K562 (cell line): ENCODE results near the gene WFDC9. TPM values are rescaled to one million over a fixed set of nuclear protein-coding genes. Genes with fewer than 3 reads are reported as not detected.

ENCODE experiments used
- ARID2 ChIP-seq: fragments of 450-650 bp; IDR thresholded peaks from 2 replicates; pipeline ENCODE4 v1.6.1; 2017; ENCODE audit warnings: antibody characterized with exemption, mild to moderate bottlenecking
- ARNT ChIP-seq, 2 experiments: fragments of 450-650 bp; IDR thresholded peaks; 2 replicates each; pipeline ENCODE4 v1.6.1; 2016; ENCODE audit warnings: mild to moderate bottlenecking in 1 of 2
- ELF1 ChIP-seq: fragments of 200-800 bp; sonication (Bioruptor generic); IDR thresholded peaks from 2 replicates; pipeline ENCODE4 v1.6.1; 2016; ENCODE audit warnings: missing genetic modification characterization, missing compliant biosample characterization
- FOXK2 ChIP-seq, 2 experiments: fragments of 450-650 bp; IDR thresholded peaks in 1 of 2; conservative IDR thresholded peaks in 1 of 2; 2 replicates each; pipeline ENCODE4 v1.6.1; 2016; ENCODE audit warnings: low read depth in 2 of 2, mild to moderate bottlenecking in 1 of 2
- MCM7 ChIP-seq, 2 experiments: fragments of 450-650 bp; IDR thresholded peaks; 2 replicates each; pipeline ENCODE4 v1.6.1; 2016 to 2018
- MECOM ChIP-seq: fragments of 250-450 bp; sonication (Bioruptor Pico); IDR thresholded peaks from 2 replicates; pipeline ENCODE4 v1.8.0; 2022; ENCODE audit warnings: inconsistent platforms
- SLC30A9 ChIP-seq: fragments of 250-450 bp; sonication (Bioruptor Pico); IDR thresholded peaks from 2 replicates; pipeline ENCODE4 v1.8.0; 2022; ENCODE audit warnings: mild to moderate bottlenecking, moderate library complexity
- SMARCB1 ChIP-seq: IDR thresholded peaks from 2 replicates; pipeline ENCODE4 v1.6.1; 2011; ENCODE audit warnings: improper control_type of control experiment, low read depth; ENCODE audit not compliant: insufficient read length
- SMARCE1 ChIP-seq: fragments of 450-650 bp; IDR thresholded peaks from 2 replicates; pipeline ENCODE4 v1.7.1; 2016; ENCODE audit warnings: mild to moderate bottlenecking
- ZNF263 ChIP-seq: sonication (generic); formaldehyde crosslinking; IDR thresholded peaks from 2 replicates; pipeline ENCODE4 v1.8.0; 2022; ENCODE audit warnings: mild to moderate bottlenecking, missing genetic modification reagents, borderline replicate concordance
- ZNF384 ChIP-seq: IDR thresholded peaks from 2 replicates; pipeline ENCODE4 v1.6.1; 2012; ENCODE audit warnings: low read depth, low read length, improper control_type of control experiment
- ZNF75A ChIP-seq: fragments of 450-650 bp; formaldehyde crosslinking; IDR thresholded peaks from 2 replicates; pipeline ENCODE4 v1.4.0; 2020; ENCODE audit warnings: mild to moderate bottlenecking
- polyA plus RNA-seq, 8 experiments: library from polyadenylated mRNA; depleted of rRNA in 4 of 8; stranded (reverse) in 5 of 8; unstranded in 3 of 8; fragments of >200 nt; fragmentation: Nextera tagmentation in 2 of 8; fragmentation: Illumina TruSeq in 1 of 8; extraction: Ambion mirVana in 2 of 8; extraction: Trizol in 1 of 8; gene quantifications; 2 replicates each; pipeline versions ENCODE4 v1.2.1 to v1.2.3, GENCODE V29; 2011 to 2014; ENCODE audit warnings: inconsistent platforms in 1 of 8, missing spikeins in 1 of 8
- total RNA-seq, 7 experiments: library from RNA; depleted of rRNA in 6 of 7; stranded (reverse); fragments of >200 nt in 6 of 7; fragmentation: Illumina TruSeq in 2 of 7; extraction: Trizol in 2 of 7; gene quantifications; 2 replicates each; pipeline versions ENCODE4 v1.2.1 to v1.2.3, GENCODE V29; 2011 to 2021; ENCODE audit warnings: low replicate concordance in 1 of 7
- TF ChIP-seq, protein P1 (sequence below), 3 experiments: fragments of 200-800 bp in 1 of 3; sonication (Bioruptor generic) in 1 of 3; sonication (generic) in 1 of 3; formaldehyde crosslinking in 1 of 3; IDR thresholded peaks; 2 replicates each; pipeline versions ENCODE4 v1.6.1 to v1.8.0; 2016 to 2022; ENCODE audit warnings: mild to moderate bottlenecking in 2 of 3, missing compliant biosample characterization in 2 of 3, missing genetic modification characterization in 2 of 3, missing genetic modification reagents in 1 of 3
- TF ChIP-seq, protein P2 (sequence below): fragments of 450-650 bp; IDR thresholded peaks from 2 replicates; pipeline ENCODE4 v1.6.1; 2016; ENCODE audit warnings: low read depth

WFDC9 gene
- total and polyA plus RNA-seq, 9 of the 15 experiments (the other 6 are each of a cell fraction or from before 2014, with no cell fraction given) = not detected

DNA sequence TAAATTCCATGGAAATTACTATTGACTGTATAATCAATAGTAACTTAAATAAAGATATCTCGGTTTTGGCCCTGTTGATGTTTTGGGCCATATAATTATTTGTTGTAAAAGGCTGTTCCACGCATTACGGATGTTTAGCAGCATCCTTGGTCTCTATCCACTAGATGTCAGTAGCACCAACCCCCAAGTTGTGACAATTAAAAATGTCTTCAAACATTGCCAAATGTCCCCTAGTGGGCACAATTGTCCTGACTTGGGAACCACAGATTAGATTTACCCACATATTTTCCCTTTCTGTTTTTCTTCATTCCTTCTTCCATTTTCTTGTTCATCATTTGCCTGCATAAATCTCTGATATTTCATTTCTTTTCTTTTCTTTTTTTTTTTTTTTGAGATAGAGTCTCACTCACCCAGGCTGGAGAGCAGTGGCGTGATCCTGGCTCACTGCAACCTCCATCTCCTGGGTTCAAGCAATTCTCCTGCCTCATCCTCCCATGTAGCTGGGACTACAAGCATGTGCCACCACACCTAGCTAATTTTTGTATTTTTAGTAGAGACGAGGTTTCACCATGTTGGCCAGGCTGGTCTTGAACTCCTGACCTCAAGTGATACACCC, 38.4 kb downstream of the WFDC9 start (continued):
- TF ChIP-seq ARNT (IDR thresholded peaks at IDR 0.05) (0 out of 4 replicates have a peak, but pooled peaks of 1 of the 2 experiments have one; percentile 25), ELF1 (no peak), SMARCB1 (no peak), ZNF263 (CRISPR knock-in tag) (no peak), MECOM (CRISPR knock-in tag) (no peak), ZNF384 (no peak), MCM7 (IDR thresholded peaks at IDR 0.05) (no peak), ARID2 (0 out of 2 replicates have a peak, but pooled peaks have one; percentile 60), SLC30A9 (CRISPR knock-in tag) (no peak), SMARCE1 (no peak), ZNF75A (no peak), FOXK2 (conservative IDR thresholded peaks at IDR 0.05 in 1 of 2, IDR thresholded peaks at IDR 0.05 in 1 of 2; ENCODE audit: low read depth in 2 of 2) (peak in 1 of 2 experiments; percentile 21; a peak in 1 of 4 replicates)
- TF ChIP-seq, protein P1, sequence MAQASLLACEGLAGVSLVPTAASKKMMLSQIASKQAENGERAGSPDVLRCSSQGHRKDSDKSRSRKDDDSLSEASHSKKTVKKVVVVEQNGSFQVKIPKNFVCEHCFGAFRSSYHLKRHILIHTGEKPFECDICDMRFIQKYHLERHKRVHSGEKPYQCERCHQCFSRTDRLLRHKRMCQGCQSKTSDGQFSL (CRISPR knock-in tag; IDR thresholded peaks at IDR 0.05) = no peak
- TF ChIP-seq, protein P1 (tag; IDR thresholded peaks at IDR 0.05) = no peak
- TF ChIP-seq, protein P2, sequence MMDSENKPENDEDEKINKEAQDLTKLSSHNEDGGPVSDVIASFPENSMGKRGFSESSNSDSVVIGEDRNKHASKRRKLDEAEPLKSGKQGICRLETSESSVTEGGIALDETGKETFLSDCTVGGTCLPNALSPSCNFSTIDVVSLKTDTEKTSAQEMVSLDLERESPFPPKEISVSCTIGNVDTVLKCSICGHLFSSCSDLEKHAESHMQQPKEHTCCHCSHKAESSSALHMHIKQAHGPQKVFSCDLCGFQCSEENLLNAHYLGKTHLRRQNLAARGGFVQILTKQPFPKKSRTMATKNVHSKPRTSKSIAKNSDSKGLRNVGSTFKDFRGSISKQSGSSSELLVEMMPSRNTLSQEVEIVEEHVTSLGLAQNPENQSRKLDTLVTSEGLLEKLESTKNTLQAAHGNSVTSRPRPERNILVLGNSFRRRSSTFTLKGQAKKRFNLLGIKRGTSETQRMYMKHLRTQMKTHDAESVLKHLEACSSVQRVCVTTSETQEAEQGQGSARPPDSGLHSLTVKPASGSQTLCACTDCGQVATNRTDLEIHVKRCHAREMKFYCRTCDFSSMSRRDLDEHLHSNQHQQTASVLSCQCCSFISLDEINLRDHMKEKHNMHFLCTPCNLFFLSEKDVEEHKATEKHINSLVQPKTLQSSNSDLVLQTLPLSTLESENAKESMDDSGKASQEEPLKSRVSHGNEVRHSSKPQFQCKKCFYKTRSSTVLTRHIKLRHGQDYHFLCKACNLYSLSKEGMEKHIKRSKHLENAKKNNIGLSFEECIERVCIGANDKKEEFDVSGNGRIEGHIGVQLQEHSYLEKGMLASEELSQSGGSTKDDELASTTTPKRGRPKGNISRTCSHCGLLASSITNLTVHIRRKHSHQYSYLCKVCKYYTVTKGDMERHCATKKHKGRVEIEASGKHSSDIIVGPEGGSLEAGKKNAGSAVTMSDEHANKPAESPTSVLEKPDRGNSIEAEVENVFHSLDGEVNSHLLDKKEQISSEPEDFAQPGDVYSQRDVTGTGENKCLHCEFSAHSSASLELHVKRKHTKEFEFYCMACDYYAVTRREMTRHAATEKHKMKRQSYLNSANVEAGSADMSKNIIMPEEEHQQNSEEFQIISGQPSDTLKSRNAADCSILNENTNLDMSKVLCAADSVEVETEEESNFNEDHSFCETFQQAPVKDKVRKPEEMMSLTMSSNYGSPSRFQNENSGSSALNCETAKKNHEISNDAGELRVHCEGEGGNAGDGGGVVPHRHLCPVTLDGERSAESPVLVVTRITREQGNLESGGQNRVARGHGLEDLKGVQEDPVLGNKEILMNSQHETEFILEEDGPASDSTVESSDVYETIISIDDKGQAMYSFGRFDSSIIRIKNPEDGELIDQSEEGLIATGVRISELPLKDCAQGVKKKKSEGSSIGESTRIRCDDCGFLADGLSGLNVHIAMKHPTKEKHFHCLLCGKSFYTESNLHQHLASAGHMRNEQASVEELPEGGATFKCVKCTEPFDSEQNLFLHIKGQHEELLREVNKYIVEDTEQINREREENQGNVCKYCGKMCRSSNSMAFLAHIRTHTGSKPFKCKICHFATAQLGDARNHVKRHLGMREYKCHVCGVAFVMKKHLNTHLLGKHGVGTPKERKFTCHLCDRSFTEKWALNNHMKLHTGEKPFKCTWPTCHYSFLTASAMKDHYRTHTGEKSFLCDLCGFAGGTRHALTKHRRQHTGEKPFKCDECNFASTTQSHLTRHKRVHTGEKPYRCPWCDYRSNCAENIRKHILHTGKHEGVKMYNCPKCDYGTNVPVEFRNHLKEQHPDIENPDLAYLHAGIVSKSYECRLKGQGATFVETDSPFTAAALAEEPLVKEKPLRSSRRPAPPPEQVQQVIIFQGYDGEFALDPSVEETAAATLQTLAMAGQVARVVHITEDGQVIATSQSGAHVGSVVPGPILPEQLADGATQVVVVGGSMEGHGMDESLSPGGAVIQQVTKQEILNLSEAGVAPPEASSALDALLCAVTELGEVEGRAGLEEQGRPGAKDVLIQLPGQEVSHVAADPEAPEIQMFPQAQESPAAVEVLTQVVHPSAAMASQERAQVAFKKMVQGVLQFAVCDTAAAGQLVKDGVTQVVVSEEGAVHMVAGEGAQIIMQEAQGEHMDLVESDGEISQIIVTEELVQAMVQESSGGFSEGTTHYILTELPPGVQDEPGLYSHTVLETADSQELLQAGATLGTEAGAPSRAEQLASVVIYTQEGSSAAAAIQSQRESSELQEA = no peak
